HEK293T (cell line): Measurements from ENCODE around the gene AKT3.

ENCODE experiments used
- CTCF ChIA-PET: fragments of 350-600 bp; formaldehyde crosslinking; extraction: SDS; loops from one replicate; lab custom pipeline; 2021; ENCODE audit warnings: antibody characterized with exemption, inconsistent platforms; lab: Yijun Ruan, JAX
- POLR2A ChIA-PET: fragments of 350-600 bp; formaldehyde crosslinking; extraction: SDS; loops from one replicate; lab custom pipeline; 2020; ENCODE audit warnings: antibody characterized with exemption, inconsistent platforms; lab: Yijun Ruan, JAX
- DNase-seq: peaks from one replicate; pipeline ENCODE4 v3.0.0; 2012; ENCODE audit warnings: mixed read lengths; ENCODE audit errors: extremely low spot score
- ARNT ChIP-seq: fragments of 450-650 bp; IDR thresholded peaks from 2 replicates; pipeline ENCODE4 v1.6.1; 2017; ENCODE audit warnings: mild to moderate bottlenecking
- BHLHE40 ChIP-seq: fragments of 450-650 bp; IDR thresholded peaks from 2 replicates; pipeline ENCODE4 v1.6.1; 2016; ENCODE audit warnings: mild to moderate bottlenecking, moderate library complexity, borderline replicate concordance
- CTBP1 ChIP-seq: fragments of 450-650 bp; IDR thresholded peaks from 2 replicates; pipeline ENCODE4 v1.6.1; 2016; ENCODE audit warnings: borderline replicate concordance
- ELF4 ChIP-seq: fragments of 450-650 bp; IDR thresholded peaks from 2 replicates; pipeline ENCODE4 v1.6.1; 2017; ENCODE audit warnings: antibody characterized with exemption
- FOXA1 ChIP-seq: fragments of 450-650 bp; IDR thresholded peaks from 2 replicates; pipeline ENCODE4 v1.6.1; 2016; ENCODE audit warnings: mild to moderate bottlenecking
- FOXK2 ChIP-seq: fragments of 450-650 bp; IDR thresholded peaks from 2 replicates; pipeline ENCODE4 v1.6.1; 2016; ENCODE audit warnings: mild to moderate bottlenecking
- FOXM1 ChIP-seq: fragments of 450-650 bp; IDR thresholded peaks from 2 replicates; pipeline ENCODE4 v1.6.1; 2017; ENCODE audit warnings: mild to moderate bottlenecking, borderline replicate concordance
- HDGF ChIP-seq: fragments of 450-650 bp; IDR thresholded peaks from 2 replicates; pipeline ENCODE4 v1.6.1; 2017; ENCODE audit warnings: antibody characterized with exemption, borderline replicate concordance
- L3MBTL2 ChIP-seq: fragments of 450-650 bp; conservative IDR thresholded peaks from 2 replicates; pipeline ENCODE4 v1.6.1; 2016; ENCODE audit warnings: mild to moderate bottlenecking
- LEF1 ChIP-seq: fragments of 450-650 bp; IDR thresholded peaks from 2 replicates; pipeline ENCODE4 v1.6.1; 2017; ENCODE audit warnings: mild to moderate bottlenecking, borderline replicate concordance
- NFRKB ChIP-seq: fragments of 450-650 bp; IDR thresholded peaks from 2 replicates; pipeline ENCODE4 v1.6.1; 2016; ENCODE audit warnings: mild to moderate bottlenecking, moderate library complexity
- PKNOX1 ChIP-seq: fragments of 450-650 bp; IDR thresholded peaks from 2 replicates; pipeline ENCODE4 v1.6.1; 2016
- SP1 ChIP-seq: fragments of 450-650 bp; IDR thresholded peaks from 2 replicates; pipeline ENCODE4 v1.6.1; 2017
- SUZ12 ChIP-seq: fragments of 450-650 bp; IDR thresholded peaks from 2 replicates; pipeline ENCODE4 v1.6.1; 2016; ENCODE audit warnings: mild to moderate bottlenecking
- TARDBP ChIP-seq: fragments of 450-650 bp; IDR thresholded peaks from 2 replicates; pipeline ENCODE4 v1.6.1; 2016
- ZNF384 ChIP-seq: fragments of 450-650 bp; IDR thresholded peaks from 2 replicates; pipeline ENCODE4 v1.6.1; 2016

The AKT3 gene

GRCh38 chr1:243844186-243844585 is 5.9 kb downstream of the AKT3 start:
- POLR2A ChIA-PET: no interaction called here
- TF ChIP-seq ELF4 (no peak), FOXM1 (no peak), L3MBTL2 (no peak), SP1 (no peak), LEF1 (no peak), FOXK2 (no peak), NFRKB (no peak), ZNF384 (no peak), SUZ12 (no peak), HDGF (no peak), ARNT (no peak), FOXA1 (no peak), PKNOX1 (no peak), CTBP1 (no peak), BHLHE40 (no peak)
- DNase-seq: no peak
- CTCF ChIA-PET: no interaction called here

GRCh38 chr1:243842978-243843511 is 7.0 kb downstream of the AKT3 start:
- TF ChIP-seq SUZ12: no peak
- no peak for TF ChIP-seq CTBP1
- no peak for TF ChIP-seq LEF1
- no peak for TF ChIP-seq FOXK2
- TF ChIP-seq FOXA1: no peak
- DNase-seq: no peak
- CTCF ChIA-PET: no interaction called here
- POLR2A ChIA-PET: no interaction called here

- DNase-seq: no peak
- ChIA-PET CTCF (no interaction called here), POLR2A (no interaction called here)
- TF ChIP-seq ARNT (no peak), BHLHE40 (no peak)
Observed at GRCh38 chr1:243842161-243842560, 7.9 kb downstream of the AKT3 start.

- ChIA-PET CTCF (no interaction called here), POLR2A (no interaction called here)
- no peak for DNase-seq
- no peak for TF ChIP-seq ELF4
- no peak for TF ChIP-seq L3MBTL2
- no peak for TF ChIP-seq TARDBP
- TF ChIP-seq HDGF: no peak
- TF ChIP-seq PKNOX1: no peak
- no peak for TF ChIP-seq FOXM1
- TF ChIP-seq BHLHE40: no peak
- TF ChIP-seq ARNT: no peak
- no peak for TF ChIP-seq SUZ12
- no peak for TF ChIP-seq SP1
- TF ChIP-seq FOXA1: no peak
- no peak for TF ChIP-seq LEF1
- TF ChIP-seq ZNF384: no peak
- no peak for TF ChIP-seq CTBP1
- TF ChIP-seq FOXK2: no peak
- no peak for TF ChIP-seq NFRKB
Observed at GRCh38 chr1:243841507-243841906, 8.5 kb downstream of the AKT3 start.

- CTCF ChIA-PET: no interaction called here
- TF ChIP-seq FOXK2: no peak
- no peak for TF ChIP-seq SUZ12
- no peak for TF ChIP-seq PKNOX1
- TF ChIP-seq ZNF384: no peak
- TF ChIP-seq ELF4: no peak
- no peak for TF ChIP-seq FOXA1
- TF ChIP-seq L3MBTL2: no peak
- TF ChIP-seq BHLHE40: no peak
- POLR2A ChIA-PET: no interaction called here
- DNase-seq: no peak
Observed at GRCh38 chr1:243837907-243838535, 12.0 kb downstream of the AKT3 start.

- no peak for DNase-seq
- CTCF ChIA-PET: no interaction called here
- POLR2A ChIA-PET: no interaction called here
- TF ChIP-seq TARDBP (no peak), HDGF (no peak), ARNT (no peak), ELF4 (no peak), SUZ12 (no peak), FOXK2 (no peak), ZNF384 (no peak)
Observed at GRCh38 chr1:243834130-243834529, 15.9 kb downstream of the AKT3 start.

GRCh38 chr1:243831463-243831862 is 18.6 kb downstream of the AKT3 start:
- POLR2A ChIA-PET: no interaction called here
- no peak for TF ChIP-seq L3MBTL2
- no peak for TF ChIP-seq ARNT
- no peak for TF ChIP-seq ELF4
- no peak for TF ChIP-seq CTBP1
- TF ChIP-seq SP1: no peak
- TF ChIP-seq ZNF384: no peak
- TF ChIP-seq FOXA1: no peak
- TF ChIP-seq SUZ12: no peak
- no peak for TF ChIP-seq FOXK2
- TF ChIP-seq FOXM1: no peak
- TF ChIP-seq PKNOX1: no peak
- no peak for TF ChIP-seq LEF1
- TF ChIP-seq TARDBP: no peak
- TF ChIP-seq BHLHE40: no peak
- no peak for TF ChIP-seq NFRKB
- TF ChIP-seq HDGF: no peak
- DNase-seq: no peak
- CTCF ChIA-PET: no interaction called here
